AG09309 (cell line): ENCODE results near the gene CLEC16A.

Source experiments
- DNase-seq: peaks from one replicate; pipeline ENCODE4 v3.0.0-alpha.2; 2010; ENCODE audit warnings: low read depth
- H3K4me3 ChIP-seq: 2 replicates; pipeline ENCODE4 v1.5.1; 2011; ENCODE audit warnings: mild to moderate bottlenecking, low read depth, low read length, moderate library complexity; ENCODE audit not compliant: control insufficient read depth
- CTCF ChIP-seq: IDR thresholded peaks from 2 replicates; pipeline ENCODE4 v1.5.1; 2011; ENCODE audit warnings: mild to moderate bottlenecking, low read depth, low read length, inconsistent platforms; ENCODE audit not compliant: insufficient read depth, control insufficient read depth; ENCODE audit errors: missing control alignments

CLEC16A gene

GRCh38 chr16:11034481-11034931, 90.1 kb downstream of the CLEC16A start:
- DNase-seq, result no peak
- no peak overlapping the region for H3K4me3 ChIP-seq
- TF ChIP-seq CTCF, result no peak

- no peak for DNase-seq
- no peak for TF ChIP-seq CTCF
- H3K4me3 ChIP-seq, result no peak overlapping the region
Observed at GRCh38 chr16:11035096-11035495, 90.7 kb downstream of the CLEC16A start.

DNA sequence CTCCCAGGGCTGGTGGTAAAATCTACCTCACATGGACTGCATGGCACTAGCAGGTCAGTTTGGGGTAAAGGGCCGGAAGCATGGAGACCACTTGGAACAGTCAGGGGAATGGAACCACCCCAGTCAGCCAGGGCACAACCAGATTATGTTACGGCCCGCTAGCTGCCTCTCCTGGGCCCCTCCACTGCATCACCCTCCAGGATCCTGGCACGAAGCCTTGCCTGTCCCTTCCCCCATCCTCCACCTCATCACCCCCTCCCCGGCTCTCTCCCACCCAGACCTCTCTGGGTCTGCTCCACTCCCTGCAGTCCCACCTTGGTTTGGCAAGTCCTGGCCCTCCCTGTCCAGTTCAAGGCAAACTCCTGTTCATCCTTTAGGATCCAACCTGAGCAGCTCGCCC, 91.7 kb downstream of the CLEC16A start:
- TF ChIP-seq CTCF, result no peak
- no peak overlapping the region for H3K4me3 ChIP-seq
- no peak for DNase-seq

DNA sequence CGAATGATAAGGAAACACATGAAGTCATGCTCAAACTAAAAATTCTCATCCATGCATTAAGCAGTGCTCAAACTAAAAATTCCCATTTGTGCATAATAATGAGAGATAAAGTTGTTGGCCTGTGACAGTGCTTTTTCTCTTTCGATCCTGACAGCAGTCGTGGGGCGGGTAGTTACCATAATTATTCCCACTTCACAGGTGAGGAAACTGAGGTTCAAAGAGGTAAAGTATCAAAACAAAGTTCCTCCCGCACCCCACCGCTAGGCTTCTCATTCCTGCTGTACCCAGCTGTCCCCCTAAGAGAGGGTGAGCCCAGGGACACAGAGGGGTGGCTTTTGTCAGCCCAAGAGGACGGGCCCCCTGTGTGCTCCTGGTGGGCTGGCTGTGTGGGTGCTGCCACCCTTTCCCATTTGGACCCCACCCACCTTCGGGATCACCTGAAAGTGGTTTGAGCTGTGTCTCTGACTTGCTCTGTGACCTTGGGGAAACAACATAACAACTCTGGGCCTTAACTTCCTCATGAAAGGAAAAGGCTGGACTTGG, 92.6 kb downstream of the CLEC16A start:
- no peak for DNase-seq
- no peak overlapping the region for H3K4me3 ChIP-seq
- no peak for TF ChIP-seq CTCF

DNA sequence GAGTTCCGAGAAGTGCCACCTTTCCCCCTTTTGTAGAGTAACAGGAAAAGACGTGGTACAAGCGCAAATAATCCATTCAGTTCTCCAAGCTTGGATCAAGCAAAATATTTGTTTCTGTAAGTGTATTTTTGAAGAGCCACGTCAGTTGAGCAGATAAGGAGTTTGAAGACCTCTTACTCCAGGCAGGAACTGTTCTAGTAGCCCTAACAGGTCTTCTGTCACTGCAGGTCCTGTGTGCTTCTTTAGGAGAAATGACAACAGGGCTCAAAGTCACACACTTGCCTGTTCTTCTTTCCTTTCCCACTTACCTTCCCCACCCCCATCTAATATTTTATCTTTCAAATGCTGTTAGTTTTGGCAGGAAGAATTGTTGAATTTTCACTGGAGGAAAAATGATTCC, 93.9 kb downstream of the CLEC16A start:
- no peak for TF ChIP-seq CTCF
- DNase-seq, result no peak
- no peak overlapping the region for H3K4me3 ChIP-seq

- DNase-seq, result no peak
- no peak overlapping the region for H3K4me3 ChIP-seq
- no peak for TF ChIP-seq CTCF
Observed at GRCh38 chr16:11038777-11039176, 94.4 kb downstream of the CLEC16A start.

- no peak for DNase-seq
- TF ChIP-seq CTCF, result no peak
Observed at GRCh38 chr16:11039726-11040125, 95.4 kb downstream of the CLEC16A start.

More at GRCh38 chr16:11039726-11040125, 95.4 kb downstream of the CLEC16A start:
- H3K4me3 ChIP-seq, result no peak overlapping the region
